Caco-2 (cell line): ENCODE data around the gene CLNK. TPM values are rescaled to one million over a fixed set of nuclear protein-coding genes. Genes with fewer than 3 reads are reported as not detected.
"Not testable (repeated sequence)": the region's sequence is repeated elsewhere in the genome, so short reads cannot be mapped to it uniquely, and the experiment has no call there.

Experiments
- BruUV-seq: library from RNA; stranded (reverse); fragments of 400-500 nt; replicated peaks from 2 replicates; lab custom pipeline; 2021; lab: Mats Ljungman, UMichigan
- CTCF ChIA-PET: fragments of 300-600 bp; sonication (Branson Sonifier 250); formaldehyde crosslinking; loops from one replicate; lab custom pipeline; 2022; ENCODE audit warnings: antibody characterized with exemption; lab: Charles Lee
- POLR2A ChIA-PET: fragments of 300-600 bp; sonication (Branson Sonifier 250); formaldehyde crosslinking; loops from one replicate; lab custom pipeline; 2022; ENCODE audit warnings: antibody characterized with exemption; lab: Charles Lee
- DNase-seq, 2 experiments: peaks; one replicate each; pipeline versions ENCODE4 v3.0.0 to v3.0.0-alpha.2; 2020 to 2022
- H3K27me3 ChIP-seq: replicated peaks from 2 replicates; pipeline ENCODE4 v1.6.0; 2011; ENCODE audit warnings: low read length; ENCODE audit not compliant: control insufficient read depth, insufficient read depth
- H3K36me3 ChIP-seq: 2 replicates; pipeline ENCODE4 v1.5.1; 2011; ENCODE audit warnings: low read length; ENCODE audit not compliant: control insufficient read depth, insufficient read depth
- H3K4me1 ChIP-seq: fragments of 250-450 bp; sonication (Bioruptor Pico); 2 replicates; pipeline ENCODE4 v1.5.1; 2020; ENCODE audit warnings: mild to moderate bottlenecking
- H3K4me3 ChIP-seq: 2 replicates; pipeline ENCODE4 v1.5.1; 2011; ENCODE audit warnings: low read depth, mild to moderate bottlenecking, control low read depth, low read length
- H3K9me3 ChIP-seq: fragments of 250-450 bp; sonication (Bioruptor Pico); 2 replicates; pipeline ENCODE4 v1.5.1; 2020; ENCODE audit warnings: mild to moderate bottlenecking, moderate library complexity
- H3K27ac Mint-ChIP-seq: one replicate; pipeline ENCODE4 v1.8.0; 2022; ENCODE audit warnings: mixed read lengths; ENCODE audit not compliant: unreplicated experiment
- H3K27me3 Mint-ChIP-seq: one replicate; pipeline ENCODE4 v1.8.0; 2022; ENCODE audit warnings: mixed read lengths; ENCODE audit not compliant: insufficient read depth, unreplicated experiment
- H3K36me3 Mint-ChIP-seq: one replicate; pipeline ENCODE4 v1.8.0; 2022; ENCODE audit warnings: mild to moderate bottlenecking, mixed read lengths; ENCODE audit not compliant: insufficient read depth, unreplicated experiment
- H3K4me1 Mint-ChIP-seq: one replicate; pipeline ENCODE4 v1.8.0; 2022; ENCODE audit warnings: low read depth, mixed read lengths; ENCODE audit not compliant: unreplicated experiment
- H3K4me3 Mint-ChIP-seq: one replicate; pipeline ENCODE4 v1.8.0; 2022; ENCODE audit warnings: mild to moderate bottlenecking, moderate library complexity, mixed read lengths; ENCODE audit not compliant: unreplicated experiment
- H3K9me3 Mint-ChIP-seq: one replicate; pipeline ENCODE4 v1.8.0; 2022; ENCODE audit warnings: mixed read lengths; ENCODE audit not compliant: unreplicated experiment
- intact Hi-C: fragments of 100-400 bp; cut with micrococcal nuclease; formaldehyde crosslinking; loops from one replicate; pipeline ENCODE4 v1.10.0; 2022; ENCODE audit not compliant: unreplicated experiment
- total RNA-seq: library from RNA; stranded (reverse); gene quantifications from 2 replicates; pipeline ENCODE4 v1.2.3, GENCODE V29; 2022
- TF ChIP-seq, protein P1 (sequence below), 2 experiments: fragments of 200-600 bp in 1 of 2; IDR thresholded peaks; 1 replicate in 1 of 2; 2 replicates in 1 of 2; pipeline versions ENCODE4 v1.5.1 to v1.8.0; 2011 to 2022; ENCODE audit warnings: antibody characterized with exemption in 1 of 2, control low read depth in 1 of 2, inconsistent platforms in 1 of 2, low read depth in 1 of 2, low read length in 1 of 2, mild to moderate bottlenecking in 1 of 2, moderate library complexity in 1 of 2; ENCODE audit not compliant: insufficient read depth in 1 of 2, severe bottlenecking in 1 of 2, unreplicated experiment in 1 of 2

CLNK gene
- total RNA-seq, 1 experiment from 2014 or later, result not detected

- intact Hi-C loops, result no loop called here
- H3K27me3 Mint-ChIP-seq, result no peaks in the 10 kb centered on the region
- Histone ChIP-seq H3K4me1 (peaks cover 19% of the 10 kb centered on the region), H3K4me3 (no peak overlapping the region), H3K9me3 (no peaks in the 10 kb centered on the region), H3K27me3 (no peaks in the 10 kb centered on the region), H3K36me3 (no peaks in the 10 kb centered on the region)
- H3K4me3 Mint-ChIP-seq, result no peak overlapping the region
- H3K4me1 Mint-ChIP-seq, result peaks cover 14% of the 10 kb centered on the region
- BruUV-seq, result no TSS peak
- H3K36me3 Mint-ChIP-seq, result no peaks in the 10 kb centered on the region
- H3K27ac Mint-ChIP-seq, result no peak overlapping the region
- CTCF ChIA-PET, result no interaction called here
- TF ChIP-seq, protein P1, sequence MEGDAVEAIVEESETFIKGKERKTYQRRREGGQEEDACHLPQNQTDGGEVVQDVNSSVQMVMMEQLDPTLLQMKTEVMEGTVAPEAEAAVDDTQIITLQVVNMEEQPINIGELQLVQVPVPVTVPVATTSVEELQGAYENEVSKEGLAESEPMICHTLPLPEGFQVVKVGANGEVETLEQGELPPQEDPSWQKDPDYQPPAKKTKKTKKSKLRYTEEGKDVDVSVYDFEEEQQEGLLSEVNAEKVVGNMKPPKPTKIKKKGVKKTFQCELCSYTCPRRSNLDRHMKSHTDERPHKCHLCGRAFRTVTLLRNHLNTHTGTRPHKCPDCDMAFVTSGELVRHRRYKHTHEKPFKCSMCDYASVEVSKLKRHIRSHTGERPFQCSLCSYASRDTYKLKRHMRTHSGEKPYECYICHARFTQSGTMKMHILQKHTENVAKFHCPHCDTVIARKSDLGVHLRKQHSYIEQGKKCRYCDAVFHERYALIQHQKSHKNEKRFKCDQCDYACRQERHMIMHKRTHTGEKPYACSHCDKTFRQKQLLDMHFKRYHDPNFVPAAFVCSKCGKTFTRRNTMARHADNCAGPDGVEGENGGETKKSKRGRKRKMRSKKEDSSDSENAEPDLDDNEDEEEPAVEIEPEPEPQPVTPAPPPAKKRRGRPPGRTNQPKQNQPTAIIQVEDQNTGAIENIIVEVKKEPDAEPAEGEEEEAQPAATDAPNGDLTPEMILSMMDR (IDR thresholded peaks at IDR 0.05; ENCODE audit: insufficient read depth in 1 of 2, low read depth in 1 of 2, low read length in 1 of 2, severe bottlenecking in 1 of 2, unreplicated experiment in 1 of 2), result no peak
- H3K9me3 Mint-ChIP-seq, result peaks cover 9% of the 10 kb centered on the region
- POLR2A ChIA-PET, result no interaction called here
- DNase-seq, result no peak
Observed at GRCh38 chr4:10619220-10619619, 65.3 kb downstream of the CLNK start.

DNA sequence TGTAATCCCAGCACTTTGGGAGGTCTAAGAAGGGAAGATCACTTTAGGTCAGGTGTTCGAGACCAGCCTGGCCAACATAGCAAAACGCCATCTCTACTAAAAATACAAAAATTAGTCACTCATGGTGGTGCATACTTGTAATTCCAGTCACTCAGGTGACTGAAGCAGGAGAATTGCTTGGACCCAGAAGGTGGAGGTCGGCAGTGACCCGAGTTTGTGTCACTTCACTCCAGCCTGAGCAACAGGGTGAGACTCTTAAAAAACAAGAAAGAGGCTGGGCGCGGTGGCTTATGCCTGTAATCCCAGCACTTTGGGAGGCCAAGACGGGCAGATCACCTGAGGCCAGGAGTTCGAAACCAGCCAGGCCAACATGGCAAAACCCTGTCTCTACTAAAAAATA, 69.6 kb downstream of the CLNK start:
- H3K36me3 Mint-ChIP-seq, H3K4me3 ChIP-seq, H3K27ac Mint-ChIP-seq, CTCF ChIA-PET, H3K27me3 Mint-ChIP-seq, H3K4me3 Mint-ChIP-seq, POLR2A ChIA-PET, H3K36me3 ChIP-seq, H3K9me3 ChIP-seq, BruUV-seq, H3K27me3 ChIP-seq, intact Hi-C loops, DNase-seq: not testable (repeated sequence)
- H3K4me1 Mint-ChIP-seq, result peaks cover 24% of the 10 kb centered on the region
- peaks cover 15% of the 10 kb centered on the region for H3K4me1 ChIP-seq
- H3K9me3 Mint-ChIP-seq, result peaks cover 19% of the 10 kb centered on the region

DNA sequence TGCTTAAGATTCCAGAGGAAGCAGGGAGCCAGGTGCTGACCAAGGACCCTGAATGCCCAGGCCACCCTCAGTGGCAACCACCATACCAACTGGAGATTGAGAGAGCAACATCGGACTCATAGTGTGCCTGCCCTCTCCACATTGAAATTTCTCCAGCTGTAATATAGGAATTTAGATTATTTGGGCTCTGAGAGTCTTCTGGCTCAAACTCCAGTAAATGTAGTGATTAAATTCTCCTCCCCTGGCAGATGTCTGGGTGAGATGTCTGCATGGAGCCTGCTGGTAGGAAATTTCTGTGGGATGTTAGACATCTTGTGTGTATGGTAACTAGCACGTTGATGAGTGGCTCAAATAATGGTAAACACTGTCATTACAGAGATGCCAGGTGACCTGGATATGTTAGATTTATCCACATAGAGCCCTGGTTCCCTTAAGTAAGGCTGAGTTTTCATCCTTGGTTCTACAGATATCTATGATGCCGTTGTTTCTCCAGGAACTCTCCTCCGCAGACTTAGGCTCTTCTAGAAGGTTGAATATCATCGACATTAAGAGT, 70.6 kb downstream of the CLNK start:
- TF ChIP-seq, protein P1 (IDR thresholded peaks at IDR 0.05; ENCODE audit: insufficient read depth in 1 of 2, low read depth in 1 of 2, low read length in 1 of 2, severe bottlenecking in 1 of 2, unreplicated experiment in 1 of 2), result no peak
- H3K4me1 Mint-ChIP-seq, result peaks cover 17% of the 10 kb centered on the region
- no peak overlapping the region for H3K27ac Mint-ChIP-seq
- BruUV-seq, result no TSS peak
- Histone ChIP-seq H3K4me1 (peaks cover 15% of the 10 kb centered on the region), H3K27me3 (no peaks in the 10 kb centered on the region), H3K4me3 (no peak overlapping the region), H3K36me3 (no peaks in the 10 kb centered on the region), H3K9me3 (no peaks in the 10 kb centered on the region)
- no peaks in the 10 kb centered on the region for H3K27me3 Mint-ChIP-seq
- H3K9me3 Mint-ChIP-seq, result peaks cover 10% of the 10 kb centered on the region
- DNase-seq, result no peak
- no peak overlapping the region for H3K4me3 Mint-ChIP-seq
- intact Hi-C loops, result no loop called here
- POLR2A ChIA-PET, result no interaction called here
- H3K36me3 Mint-ChIP-seq, result no peaks in the 10 kb centered on the region
- CTCF ChIA-PET, result no interaction called here
